B cell (primary cell): ENCODE data around the gene ZNF620. TPM values are rescaled to one million over a fixed set of nuclear protein-coding genes. Genes with fewer than 3 reads are reported as not detected.
A peak's percentile ranks its signal among the peaks of the same experiment; 100 is the strongest.

Experiments
- ATAC-seq: fragments of 200-7000 bp; cut with Tn5 transposase; one replicate; pipeline ENCODE4 v1.10.0; 2021; ENCODE audit warnings: low read depth, mild to moderate bottlenecking, moderate number of reproducible peaks, moderate library complexity
- CTCF ChIA-PET: fragments of 350-600 bp; sonication (Branson Sonifier 250); formaldehyde crosslinking; loops from one replicate; lab custom pipeline; 2021; ENCODE audit warnings: antibody characterized with exemption, inconsistent platforms; lab: Charles Lee
- POLR2A ChIA-PET: fragments of 350-600 bp; sonication (Branson Sonifier 250); formaldehyde crosslinking; loops from one replicate; lab custom pipeline; 2021; ENCODE audit warnings: antibody characterized with exemption; lab: Charles Lee
- DNase-seq: peaks from one replicate; pipeline ENCODE4 v3.0.0; 2013
- H2AFZ ChIP-seq: 2 replicates; pipeline ENCODE4 v1.6.1; 2012; ENCODE audit warnings: mild to moderate bottlenecking, low read depth, low read length; ENCODE audit not compliant: insufficient read depth, poor library complexity, severe bottlenecking
- H3K27ac ChIP-seq, 2 donors: 1 replicate in 1 of 2; 2 replicates in 1 of 2; pipeline ENCODE4 v1.5.1; 2012 to 2013; ENCODE audit warnings: low read length in 2 of 2, mild to moderate bottlenecking in 2 of 2, moderate library complexity in 1 of 2
- H3K27me3 ChIP-seq, 4 experiments: fragments of 200-600 bp in 1 of 4; sonication (generic) in 1 of 4; replicated peaks in 1 of 4; 1 replicate in 2 of 4; 2 replicates in 2 of 4; pipeline versions ENCODE4 v1.6.1 to v1.7.0; 2013 to 2016; ENCODE audit warnings: low read length in 3 of 4, mild to moderate bottlenecking in 2 of 4, mixed read lengths in 1 of 4, moderate library complexity in 1 of 4; ENCODE audit not compliant: insufficient read depth in 4 of 4, control insufficient read depth in 3 of 4; ENCODE audit errors: control extremely low read depth in 1 of 4
- H3K36me3 ChIP-seq, 2 experiments: replicated peaks in 1 of 2; 1 replicate in 1 of 2; 2 replicates in 1 of 2; pipeline versions ENCODE4 v1.6.1 to v1.7.1; 2013; ENCODE audit warnings: low read length in 1 of 2; ENCODE audit not compliant: insufficient read depth in 2 of 2, control insufficient read depth in 1 of 2; ENCODE audit errors: control extremely low read depth in 1 of 2, extremely low read depth in 1 of 2
- H3K4me1 ChIP-seq, 2 donors: fragments of 200-600 bp in 1 of 2; sonication (generic) in 1 of 2; 1 replicate in 1 of 2; 2 replicates in 1 of 2; pipeline versions ENCODE4 v1.5.1 to v1.6.1; 2013 to 2017; ENCODE audit warnings: low read length in 2 of 2; ENCODE audit not compliant: control insufficient read depth in 2 of 2, insufficient read depth in 2 of 2
- H3K4me2 ChIP-seq: replicated peaks from 2 replicates; pipeline ENCODE3; 2012; ENCODE audit warnings: mild to moderate bottlenecking, low read depth, low read length; ENCODE audit not compliant: poor library complexity, severe bottlenecking
- H3K4me3 ChIP-seq, 5 experiments: fragments of 200-600 bp in 1 of 5; sonication (generic) in 1 of 5; 1 replicate in 3 of 5; 2 replicates in 2 of 5; pipeline versions ENCODE4 v1.5.1 to v1.7.0; 2011 to 2016; ENCODE audit warnings: low read length in 4 of 5, mild to moderate bottlenecking in 4 of 5, low read depth in 2 of 5, control low read depth in 1 of 5, moderate library complexity in 1 of 5; ENCODE audit not compliant: insufficient read depth in 1 of 5; ENCODE audit errors: control extremely low read depth in 1 of 5, extremely low read depth in 1 of 5
- H3K79me2 ChIP-seq: fragments of 200-600 bp; sonication (generic); one replicate; pipeline ENCODE4 v1.6.0; 2016; ENCODE audit warnings: low read length; ENCODE audit not compliant: control insufficient read depth, insufficient read depth
- H3K9ac ChIP-seq: fragments of 200-600 bp; sonication (generic); 2 replicates; pipeline ENCODE4 v1.6.1; 2017; ENCODE audit warnings: mild to moderate bottlenecking, low read length, moderate library complexity
- H3K9me3 ChIP-seq, 3 donors: one replicate each; pipeline versions ENCODE4 v1.6.1 to v1.7.1; 2013; ENCODE audit warnings: low read length in 2 of 3; ENCODE audit not compliant: control insufficient read depth in 2 of 3, insufficient read depth in 1 of 3; ENCODE audit errors: control extremely low read depth in 1 of 3
- H4K20me1 ChIP-seq: 2 replicates; pipeline ENCODE4 v1.6.0; 2012; ENCODE audit warnings: mild to moderate bottlenecking, low read length; ENCODE audit not compliant: insufficient read depth, control insufficient read depth, poor library complexity, severe bottlenecking
- H3K27ac Mint-ChIP-seq: one replicate; pipeline ENCODE4 v1.8.0; 2021; ENCODE audit warnings: mixed read lengths
- H3K27me3 Mint-ChIP-seq: one replicate; pipeline ENCODE4 v1.8.0; 2021; ENCODE audit warnings: mixed read lengths
- H3K4me1 Mint-ChIP-seq: one replicate; pipeline ENCODE4 v1.8.0; 2021; ENCODE audit warnings: mixed read lengths
- H3K4me3 Mint-ChIP-seq: one replicate; pipeline ENCODE4 v1.8.0; 2021; ENCODE audit warnings: mixed read lengths
- H3K9me3 Mint-ChIP-seq: one replicate; pipeline ENCODE4 v1.8.0; 2022; ENCODE audit warnings: mixed read lengths; ENCODE audit not compliant: insufficient read depth
- CTCF ChIP-seq: fragments of 200-600 bp; IDR thresholded peaks from one replicate; pipeline ENCODE4 v1.8.0; 2022; ENCODE audit warnings: antibody characterized with exemption, mild to moderate bottlenecking
- EZH2 ChIP-seq: IDR thresholded peaks from 2 replicates; pipeline ENCODE4 v1.6.1; 2012; ENCODE audit warnings: borderline replicate concordance, low read depth, mild to moderate bottlenecking, moderate library complexity, low read length; ENCODE audit not compliant: insufficient read depth, poor library complexity, severe bottlenecking
- WGBS: methylation state at CpG from one replicate; pipeline ENCODE4 v1.1.5; 2013; ENCODE audit warnings: missing lambda C conversion rate; ENCODE audit not compliant: insufficient coverage; 5-methylcytosine and 5-hydroxymethylcytosine counted together
- intact Hi-C: fragments of 100-400 bp; cut with micrococcal nuclease; formaldehyde crosslinking; loops from one replicate; pipeline ENCODE4 v1.10.0; 2022
- polyA plus RNA-seq: library from polyadenylated mRNA; depleted of rRNA; stranded (reverse); fragments of >200 nt; gene quantifications from 2 replicates; pipeline ENCODE4 v1.2.3, GENCODE V29; 2012
- total RNA-seq, 2 donors: library from RNA; stranded (reverse); fragments of 120-200 nt in 1 of 2; gene quantifications; 1 replicate in 1 of 2; 2 replicates in 1 of 2; pipeline versions ENCODE4 v1.2.3 to v1.2.4, GENCODE V29; 2013 to 2022

The ZNF620 gene
- total and polyA plus RNA-seq, 2 donors (not counting 1 experiment from before 2014, with no cell fraction given) = 1.2 to 6.6 TPM

GRCh38 chr3:40523781-40524180 lies 17.9 kb downstream of the ZNF620 start:
- H3K27ac ChIP-seq = peak overlapping the region; percentile 86 to 91
- POLR2A ChIA-PET = interaction anchor here (0.5 to 1.3 kb wide), 5 partner anchors 13 to 1671 kb away, joined by 3 to 5 read pairs (median 4); partner anchors contain the start of gene CTNNB1
- 83% methylated on average over 1 of the region's 2 CpGs for WGBS

More at GRCh38 chr3:40523781-40524180, 17.9 kb downstream of the ZNF620 start:
- H4K20me1 ChIP-seq = no peaks in the 10 kb centered on the region
- intact Hi-C loops = loop anchor here (1.0 to 2.0 kb wide), 8 partner anchors 17 to 1439 kb away; partner anchors contain the start of genes CTNNB1, EIF1B, RPL14 and ULK4
- Mint-ChIP-seq H3K4me1 (peaks cover 24% of the 10 kb centered on the region), H3K27me3 (no peaks in the 10 kb centered on the region), H3K27ac (peak overlapping the region; percentile 94), H3K9me3 (peaks cover 2% of the 10 kb centered on the region), H3K4me3 (peak overlapping the region; percentile 96)
- no peaks in the 10 kb centered on the region for H3K27me3 ChIP-seq
- ATAC-seq (no peak), DNase-seq (no peak)
- no peaks in the 10 kb centered on the region for H3K9me3 ChIP-seq
- TF ChIP-seq EZH2 (no peak), CTCF (no peak)
- no peak overlapping the region for H3K4me3 ChIP-seq
- H3K4me2 ChIP-seq = no peak overlapping the region
- H2AFZ ChIP-seq = peak overlapping the region; percentile 100
- CTCF ChIA-PET = interaction anchor here (0.6 to 1.9 kb wide), 6 partner anchors 11 to 1668 kb away, joined by 3 to 5 read pairs (median 3); partner anchors contain the start of genes RPL14 and ZNF620
- H3K9ac ChIP-seq = peak overlapping the region; percentile 96
- peaks cover 23% of the 10 kb centered on the region for H3K79me2 ChIP-seq
- peaks cover 16% of the 10 kb centered on the region in 2 donors for H3K4me1 ChIP-seq
- peaks cover 0 to 7% of the 10 kb centered on the region in 2 experiments for H3K36me3 ChIP-seq
